Astrocyte (in vitro differentiated cells and primary cell): ENCODE data around the gene ALDH3B2. TPM values are rescaled to one million over a fixed set of nuclear protein-coding genes. Genes with fewer than 3 reads are reported as not detected.

ENCODE experiments used
- DNase-seq: peaks from one replicate; pipeline ENCODE4 v3.0.0-alpha.2; 2010; ENCODE audit warnings: low read depth
- FAIRE-seq: peaks from 2 replicates; lab custom pipeline; 2011; peaks lifted over from hg19 to GRCh38; lab: Jason Lieb, UNC
- H2AFZ ChIP-seq: 2 replicates; pipeline ENCODE4 v1.6.0; 2012; ENCODE audit warnings: low read depth, low read length, inconsistent platforms
- H3K27ac ChIP-seq: 2 replicates; pipeline ENCODE4 v1.5.1; 2011; ENCODE audit warnings: low read depth, low read length, inconsistent platforms
- H3K27me3 ChIP-seq: 2 replicates; pipeline ENCODE4 v1.6.0; 2011; ENCODE audit warnings: low read length, inconsistent platforms; ENCODE audit not compliant: insufficient read depth
- H3K36me3 ChIP-seq: 2 replicates; pipeline ENCODE4 v1.5.1; 2011; ENCODE audit warnings: low read length, inconsistent platforms; ENCODE audit not compliant: insufficient read depth
- H3K4me1 ChIP-seq: 2 replicates; pipeline ENCODE4 v1.5.1; 2011; ENCODE audit warnings: low read length, inconsistent platforms; ENCODE audit not compliant: insufficient read depth
- H3K4me2 ChIP-seq: 2 replicates; pipeline ENCODE4 v1.6.0; 2012; ENCODE audit warnings: low read length, inconsistent platforms
- H3K4me3 ChIP-seq: 2 replicates; pipeline ENCODE4 v1.5.1; 2011; ENCODE audit warnings: low read depth, mild to moderate bottlenecking, low read length, inconsistent platforms; ENCODE audit not compliant: insufficient read depth
- H3K79me2 ChIP-seq: 2 replicates; pipeline ENCODE4 v1.6.0; 2012; ENCODE audit warnings: mild to moderate bottlenecking, low read length, inconsistent platforms; ENCODE audit not compliant: insufficient read depth
- H3K9ac ChIP-seq: 2 replicates; pipeline ENCODE4 v1.6.0; 2012; ENCODE audit warnings: mild to moderate bottlenecking, low read length, inconsistent platforms
- H3K9me3 ChIP-seq: 2 replicates; pipeline ENCODE4 v1.5.1; 2012; ENCODE audit warnings: low read depth, mild to moderate bottlenecking, low read length, inconsistent platforms; ENCODE audit not compliant: insufficient read depth
- H4K20me1 ChIP-seq: 2 replicates; pipeline ENCODE4 v1.6.0; 2012; ENCODE audit warnings: low read length, inconsistent platforms; ENCODE audit not compliant: insufficient read depth
- H3K27ac Mint-ChIP-seq: one replicate; pipeline ENCODE4 v1.8.0; 2021; ENCODE audit warnings: mild to moderate bottlenecking, mixed read lengths; ENCODE audit not compliant: unreplicated experiment
- H3K27me3 Mint-ChIP-seq: one replicate; pipeline ENCODE4 v1.8.0; 2021; ENCODE audit warnings: low read depth, mixed read lengths; ENCODE audit not compliant: unreplicated experiment
- H3K36me3 Mint-ChIP-seq: one replicate; pipeline ENCODE4 v1.8.0; 2021; ENCODE audit warnings: low read depth, mixed read lengths; ENCODE audit not compliant: unreplicated experiment
- H3K4me1 Mint-ChIP-seq: one replicate; pipeline ENCODE4 v1.8.0; 2021; ENCODE audit warnings: low read depth, mixed read lengths; ENCODE audit not compliant: unreplicated experiment
- H3K4me3 Mint-ChIP-seq: one replicate; pipeline ENCODE4 v1.8.0; 2021; ENCODE audit warnings: mild to moderate bottlenecking, moderate library complexity, mixed read lengths; ENCODE audit not compliant: unreplicated experiment
- H3K9me3 Mint-ChIP-seq: one replicate; pipeline ENCODE4 v1.8.0; 2021; ENCODE audit warnings: mild to moderate bottlenecking, mixed read lengths; ENCODE audit not compliant: unreplicated experiment
- CTCF ChIP-seq: IDR thresholded peaks from 2 replicates; pipeline ENCODE4 v1.5.1; 2011; ENCODE audit warnings: low read depth, mild to moderate bottlenecking, inconsistent platforms, low read length, moderate library complexity; ENCODE audit not compliant: insufficient read depth
- EZH2 ChIP-seq: IDR thresholded peaks from 2 replicates; pipeline ENCODE4 v1.6.1; 2012; ENCODE audit warnings: mild to moderate bottlenecking, low read length, inconsistent platforms; ENCODE audit not compliant: insufficient read depth
- total RNA-seq: library from RNA; stranded (reverse); gene quantifications from 2 replicates; pipeline ENCODE4 v1.2.1, GENCODE V29; 2021

ALDH3B2 gene
- total RNA-seq, 1 donor from 2014 or later, result not detected

- no peak overlapping the region for H3K4me3 ChIP-seq
- H3K79me2 ChIP-seq, result no peaks in the 10 kb centered on the region
- TF ChIP-seq EZH2 (no peak), CTCF (no peak)
- H3K9me3 Mint-ChIP-seq, result peaks cover 3% of the 10 kb centered on the region
- no peak overlapping the region for H3K4me3 Mint-ChIP-seq
- no peaks in the 10 kb centered on the region for H3K4me1 Mint-ChIP-seq
- peaks cover 3% of the 10 kb centered on the region for H4K20me1 ChIP-seq
- DNase-seq (no peak), FAIRE-seq (no peak)
- no peaks in the 10 kb centered on the region for H3K36me3 ChIP-seq
- H3K27ac ChIP-seq, result no peak overlapping the region
- no peaks in the 10 kb centered on the region for H3K4me1 ChIP-seq
- no peaks in the 10 kb centered on the region for H3K36me3 Mint-ChIP-seq
- H2AFZ ChIP-seq, result no peak overlapping the region
- no peaks in the 10 kb centered on the region for H3K27me3 ChIP-seq
- peaks cover 29% of the 10 kb centered on the region for H3K27me3 Mint-ChIP-seq
- H3K27ac Mint-ChIP-seq, result no peak overlapping the region
- H3K9ac ChIP-seq, result no peak overlapping the region
- H3K4me2 ChIP-seq, result no peak overlapping the region
- H3K9me3 ChIP-seq, result no peaks in the 10 kb centered on the region
These were observed 1.1 kb downstream of the ALDH3B2 start for GRCh38 chr11:67673358-67673757.

DNA sequence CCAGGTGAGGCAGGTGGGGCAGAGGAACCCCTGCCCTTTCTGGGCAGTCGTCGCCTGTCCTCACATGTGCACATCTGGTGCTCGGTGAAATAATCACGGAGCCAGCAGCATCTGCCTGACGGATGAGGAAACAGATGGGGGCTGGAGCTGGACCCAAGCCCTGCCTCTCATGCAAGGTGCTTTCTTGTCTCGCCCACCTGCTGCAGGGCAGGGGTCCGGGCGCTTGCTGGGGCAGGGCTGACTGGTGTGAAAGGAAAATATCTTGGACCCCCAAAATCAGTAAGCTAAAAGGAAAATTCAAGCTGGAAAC, 3.3 kb downstream of the ALDH3B2 start:
- H3K27ac Mint-ChIP-seq, result no peak overlapping the region
- Histone ChIP-seq H3K4me1 (no peaks in the 10 kb centered on the region), H3K27me3 (no peaks in the 10 kb centered on the region), H3K9me3 (no peaks in the 10 kb centered on the region), H4K20me1 (peaks cover 3% of the 10 kb centered on the region), H3K9ac (no peak overlapping the region), H3K36me3 (no peaks in the 10 kb centered on the region), H2AFZ (no peak overlapping the region), H3K4me2 (no peak overlapping the region), H3K79me2 (no peaks in the 10 kb centered on the region), H3K4me3 (no peak overlapping the region), H3K27ac (no peak overlapping the region)
- H3K9me3 Mint-ChIP-seq, result peaks cover 3% of the 10 kb centered on the region
- FAIRE-seq (no peak), DNase-seq (no peak)
- TF ChIP-seq CTCF, result no peak
- TF ChIP-seq EZH2, result no peak
- no peaks in the 10 kb centered on the region for H3K4me1 Mint-ChIP-seq
- H3K36me3 Mint-ChIP-seq, result no peaks in the 10 kb centered on the region
- H3K4me3 Mint-ChIP-seq, result no peak overlapping the region
- peaks cover 12% of the 10 kb centered on the region for H3K27me3 Mint-ChIP-seq

- H3K27me3 ChIP-seq, result no peaks in the 10 kb centered on the region
- no peaks in the 10 kb centered on the region for H3K36me3 ChIP-seq
- no peak for DNase-seq
- no peaks in the 10 kb centered on the region for H3K79me2 ChIP-seq
- H3K4me1 ChIP-seq, result no peaks in the 10 kb centered on the region
- H2AFZ ChIP-seq, result no peak overlapping the region
- no peaks in the 10 kb centered on the region for H3K36me3 Mint-ChIP-seq
- H3K4me3 ChIP-seq, result no peak overlapping the region
- no peak overlapping the region for H3K4me2 ChIP-seq
- no peak overlapping the region for H3K27ac Mint-ChIP-seq
- H3K9ac ChIP-seq, result no peak overlapping the region
- no peaks in the 10 kb centered on the region for H3K4me1 Mint-ChIP-seq
- H3K4me3 Mint-ChIP-seq, result no peak overlapping the region
- peaks cover 3% of the 10 kb centered on the region for H4K20me1 ChIP-seq
- H3K9me3 ChIP-seq, result no peaks in the 10 kb centered on the region
- TF ChIP-seq EZH2, result no peak
- no peak for TF ChIP-seq CTCF
- peaks cover 11% of the 10 kb centered on the region for H3K27me3 Mint-ChIP-seq
- H3K9me3 Mint-ChIP-seq, result peaks cover 1% of the 10 kb centered on the region
- H3K27ac ChIP-seq, result no peak overlapping the region
- FAIRE-seq, result no peak
These were observed 3.9 kb downstream of the ALDH3B2 start for GRCh38 chr11:67670316-67671210.
